Kidney (tissue), 14 donors: Measurements from ENCODE around the gene C11orf16. TPM values are rescaled to one million over a fixed set of nuclear protein-coding genes. Genes with fewer than 3 reads are reported as not detected.
"Not testable (repeated sequence)": the region's sequence is repeated elsewhere in the genome, so short reads cannot be mapped to it uniquely, and the experiment has no call there.

Source experiments
- DNase-seq, 5 donors: peaks; one replicate each; pipeline ENCODE4 v3.0.0-alpha.2; 2013 to 2020
- FAIRE-seq: peaks from 2 replicates; lab custom pipeline; 2012; peaks lifted over from hg19 to GRCh38; lab: Jason Lieb, UNC
- H3K27ac ChIP-seq, 2 donors: one replicate each; pipeline ENCODE4 v1.7.0; 2013; ENCODE audit warnings: low read depth in 2 of 2, low read length in 2 of 2, inconsistent platforms in 1 of 2
- H3K27me3 ChIP-seq: one replicate; pipeline ENCODE4 v1.7.1; 2013; ENCODE audit warnings: low read length, inconsistent platforms; ENCODE audit not compliant: control insufficient read depth, insufficient read depth
- H3K36me3 ChIP-seq, 3 donors: one replicate each; pipeline versions ENCODE4 v1.7.0 to v1.7.1; 2013; ENCODE audit warnings: low read length in 3 of 3, control low read depth in 1 of 3, inconsistent platforms in 1 of 3; ENCODE audit not compliant: insufficient read depth in 3 of 3, control insufficient read depth in 2 of 3
- H3K4me1 ChIP-seq, 3 donors: one replicate each; pipeline versions ENCODE4 v1.7.0 to v1.7.1; 2013; ENCODE audit warnings: low read length in 3 of 3, inconsistent platforms in 1 of 3, low read depth in 1 of 3; ENCODE audit not compliant: control insufficient read depth in 2 of 3, insufficient read depth in 2 of 3
- H3K4me3 ChIP-seq, 3 donors: one replicate each; pipeline versions ENCODE4 v1.7.0 to v1.8.1; 2013; ENCODE audit warnings: low read length in 3 of 3, control low read depth in 1 of 3, inconsistent platforms in 1 of 3
- H3K9ac ChIP-seq, 3 donors: one replicate each; pipeline versions ENCODE4 v1.7.0 to v1.7.1; 2013; ENCODE audit warnings: low read length in 3 of 3, control low read depth in 1 of 3, inconsistent platforms in 1 of 3
- H3K9me3 ChIP-seq, 3 donors: one replicate each; pipeline versions ENCODE4 v1.7.0 to v1.7.1; 2013; ENCODE audit warnings: low read length in 3 of 3, control low read depth in 1 of 3, inconsistent platforms in 1 of 3; ENCODE audit not compliant: control insufficient read depth in 2 of 3, insufficient read depth in 1 of 3
- CTCF ChIP-seq: IDR thresholded peaks from 3 replicates; pipeline ENCODE4 v1.5.1; 2012; ENCODE audit warnings: mild to moderate bottlenecking, moderate library complexity, borderline replicate concordance; ENCODE audit not compliant: insufficient read depth; ENCODE audit errors: extremely low read depth
- intact Hi-C: fragments of 100-400 bp; cut with DNase I; formaldehyde crosslinking; loops from one replicate; pipeline ENCODE4 v1.11.1; 2022
- polyA plus RNA-seq: library from polyadenylated mRNA; stranded (reverse); fragments of 350-450 nt; fragmentation: Illumina TruSeq; extraction: RNeasy Lipid Tissue Mini Kit (QIAGEN cat#74804); gene quantifications from one replicate; pipeline ENCODE4 v1.2.3, GENCODE V29; 2014; ENCODE audit warnings: low read depth, low replicate concordance; ENCODE audit not compliant: insufficient read depth
- total RNA-seq: library from RNA; stranded (reverse); fragmentation: NEBNext Ultra II Directional; extraction: Animal tissue kit (Norgen Biotek cat#: 25700); gene quantifications from one replicate; pipeline ENCODE4 v1.2.1, GENCODE V29; 2021
- donor health status: control.
- donor health status: control.
- donor health status: control.
- donor health status: control.
- donor health status: control.
- donor health status: DM: yes; HTN: yes; CAD: no.
- donor health status: Normal renal cell carcinoma (clear cell type).

C11orf16 gene
- total and polyA plus RNA-seq, 2 donors from 2014 or later: 0.28 to 0.91 TPM

GRCh38 chr11:8905528-8906165 lies 27.1 kb downstream of the C11orf16 start:
- H3K36me3 ChIP-seq: no peaks in the 10 kb centered on the region
- no peak for DNase-seq
- no peak for FAIRE-seq

GRCh38 chr11:8899119-8899753 lies 33.5 kb downstream of the C11orf16 start:
- Histone ChIP-seq H3K27me3 (no peaks in the 10 kb centered on the region), H3K36me3 (no peaks in the 10 kb centered on the region), H3K4me3 (no peak overlapping the region), H3K4me1 (no peaks in the 10 kb centered on the region), H3K27ac (no peak overlapping the region), H3K9ac (no peak overlapping the region), H3K9me3 (peaks cover 0 to 7% (median 6%) of the 10 kb centered on the region in 3 donors)
- no peak for DNase-seq
- FAIRE-seq: no peak
- no peak for TF ChIP-seq CTCF
- intact Hi-C loops: no loop called here

More at GRCh38 chr11:8905528-8906165, 27.1 kb downstream of the C11orf16 start:
- TF ChIP-seq CTCF: no peak
- Histone ChIP-seq H3K9me3 (no peaks in the 10 kb centered on the region), H3K9ac (no peak overlapping the region), H3K27ac (no peak overlapping the region), H3K4me1 (no peaks in the 10 kb centered on the region), H3K27me3 (no peaks in the 10 kb centered on the region), H3K4me3 (no peak overlapping the region)
- intact Hi-C loops: no loop called here

- intact Hi-C loops, H3K36me3 ChIP-seq, DNase-seq, FAIRE-seq, H3K4me3 ChIP-seq, H3K4me1 ChIP-seq, H3K9me3 ChIP-seq, H3K27me3 ChIP-seq, H3K9ac ChIP-seq, H3K27ac ChIP-seq: not testable (repeated sequence)
These were observed 41.6 kb downstream of the C11orf16 start for GRCh38 chr11:8891185-8891584.

- intact Hi-C loops: no loop called here
- peak in 1 of 5 donors; percentile 45 for DNase-seq
- Histone ChIP-seq H3K9me3 (no peaks in the 10 kb centered on the region), H3K9ac (no peak overlapping the region), H3K27me3 (no peaks in the 10 kb centered on the region), H3K4me3 (no peak overlapping the region), H3K4me1 (no peaks in the 10 kb centered on the region), H3K27ac (no peak overlapping the region), H3K36me3 (no peaks in the 10 kb centered on the region)
- no peak for FAIRE-seq
- no peak for TF ChIP-seq CTCF
These were observed 46.4 kb downstream of the C11orf16 start for GRCh38 chr11:8886322-8886721.

GRCh38 chr11:8881585-8881984 lies 51.2 kb downstream of the C11orf16 start:
- H3K27ac ChIP-seq, FAIRE-seq, H3K9ac ChIP-seq, H3K4me3 ChIP-seq, H3K4me1 ChIP-seq, H3K9me3 ChIP-seq, intact Hi-C loops, H3K36me3 ChIP-seq, DNase-seq, H3K27me3 ChIP-seq: not testable (repeated sequence)
